GM23338 (cell line): ENCODE data around the gene TMEM119.

ENCODE experiments used
- ETS1 ChIP-seq: IDR thresholded peaks from 2 replicates; pipeline ENCODE4 v1.6.1; 2016; ENCODE audit warnings: antibody characterized with exemption
- EZH2 ChIP-seq: fragments of 200-600 bp; sonication (generic); IDR thresholded peaks from one replicate; pipeline ENCODE4 v1.8.0; 2017; ENCODE audit warnings: antibody characterized with exemption, mild to moderate bottlenecking, low read depth; ENCODE audit not compliant: unreplicated experiment
- POLR2AphosphoS5 ChIP-seq: IDR thresholded peaks from 2 replicates; pipeline ENCODE4 v1.6.1; 2016; ENCODE audit warnings: antibody characterized with exemption, low read depth
- REST ChIP-seq: IDR thresholded peaks from one replicate; pipeline ENCODE4 v1.6.1; 2018; ENCODE audit warnings: antibody characterized with exemption; ENCODE audit not compliant: unreplicated experiment
- ZNF114 ChIP-seq: fragments of 250-450 bp; sonication (Bioruptor Pico); IDR thresholded peaks from 2 replicates; pipeline ENCODE4 v1.5.0; 2020; ENCODE audit warnings: mild to moderate bottlenecking, moderate library complexity
- TF ChIP-seq, protein P1 (sequence below), 2 experiments: fragments of 200-600 bp in 1 of 2; sonication (generic) in 1 of 2; conservative IDR thresholded peaks; 2 replicates each; pipeline versions ENCODE4 v1.5.1 to v1.6.1; 2016 to 2017; ENCODE audit warnings: antibody characterized with exemption in 2 of 2, low read depth in 2 of 2, mild to moderate bottlenecking in 2 of 2, moderate library complexity in 1 of 2

- TF ChIP-seq EZH2 (no peak), REST (no peak), POLR2AphosphoS5 (no peak), ZNF114 (no peak), ETS1 (no peak)
- TF ChIP-seq, protein P1, sequence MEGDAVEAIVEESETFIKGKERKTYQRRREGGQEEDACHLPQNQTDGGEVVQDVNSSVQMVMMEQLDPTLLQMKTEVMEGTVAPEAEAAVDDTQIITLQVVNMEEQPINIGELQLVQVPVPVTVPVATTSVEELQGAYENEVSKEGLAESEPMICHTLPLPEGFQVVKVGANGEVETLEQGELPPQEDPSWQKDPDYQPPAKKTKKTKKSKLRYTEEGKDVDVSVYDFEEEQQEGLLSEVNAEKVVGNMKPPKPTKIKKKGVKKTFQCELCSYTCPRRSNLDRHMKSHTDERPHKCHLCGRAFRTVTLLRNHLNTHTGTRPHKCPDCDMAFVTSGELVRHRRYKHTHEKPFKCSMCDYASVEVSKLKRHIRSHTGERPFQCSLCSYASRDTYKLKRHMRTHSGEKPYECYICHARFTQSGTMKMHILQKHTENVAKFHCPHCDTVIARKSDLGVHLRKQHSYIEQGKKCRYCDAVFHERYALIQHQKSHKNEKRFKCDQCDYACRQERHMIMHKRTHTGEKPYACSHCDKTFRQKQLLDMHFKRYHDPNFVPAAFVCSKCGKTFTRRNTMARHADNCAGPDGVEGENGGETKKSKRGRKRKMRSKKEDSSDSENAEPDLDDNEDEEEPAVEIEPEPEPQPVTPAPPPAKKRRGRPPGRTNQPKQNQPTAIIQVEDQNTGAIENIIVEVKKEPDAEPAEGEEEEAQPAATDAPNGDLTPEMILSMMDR (conservative IDR thresholded peaks at IDR 0.05; ENCODE audit: low read depth in 2 of 2) = no peak
Measured at GRCh38 chr12:108547686-108548085, 50.2 kb downstream of the TMEM119 start.
